ENCODE data around the gene REXO5. TPM values are rescaled to one million over a fixed set of nuclear protein-coding genes. Genes with fewer than 3 reads are reported as not detected.

REXO5 gene
- total and polyA plus RNA-seq, 2 of the 13 experiments (the other 11 are each of a cell fraction or from before 2014, with no cell fraction given), result 5.9 to 13.1 TPM

DNA sequence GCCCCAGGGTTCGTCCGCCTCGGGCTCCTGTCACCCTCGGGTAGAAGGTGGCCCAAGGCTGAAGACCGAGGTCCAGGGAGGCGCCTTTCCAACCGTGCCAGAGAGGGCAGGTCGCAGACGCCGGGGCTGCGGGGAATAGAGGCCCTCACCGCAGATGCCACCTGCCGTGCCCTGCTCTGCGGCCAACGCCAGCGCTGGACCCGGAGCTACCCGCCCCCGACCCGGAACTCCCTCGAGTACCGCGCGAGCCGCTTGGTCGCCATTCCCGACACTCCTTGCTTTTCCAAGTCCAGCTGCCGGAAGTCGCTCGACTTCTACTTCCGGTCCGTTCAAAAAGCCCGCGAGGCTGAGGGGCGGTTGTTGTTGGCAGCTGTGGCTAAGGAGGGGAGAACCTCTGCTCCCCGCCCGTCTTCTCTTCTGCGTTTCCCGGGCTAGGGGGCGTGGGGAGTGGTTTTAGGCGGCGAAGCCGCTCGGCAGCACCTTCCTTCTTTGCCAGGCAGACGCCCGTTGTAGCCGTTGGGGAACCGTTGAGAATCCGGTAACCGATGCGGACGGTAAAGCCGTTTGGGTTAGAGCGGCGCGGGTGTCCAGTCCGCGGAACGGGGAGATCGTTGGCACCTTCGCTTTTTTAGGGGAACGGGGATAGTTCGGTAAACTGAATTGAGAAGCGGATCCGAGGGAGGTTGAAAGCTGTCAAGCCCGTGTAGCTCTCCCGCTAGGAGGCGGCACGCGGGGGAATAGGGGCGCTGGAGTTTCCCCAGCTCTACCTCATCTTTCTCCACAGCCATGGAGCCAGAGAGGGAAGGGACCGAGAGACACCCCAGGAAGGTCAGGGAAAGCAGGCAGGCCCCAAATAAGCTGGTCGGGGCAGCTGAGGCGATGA, at the start of gene REXO5, which contains the start of gene ERI2 (continued):
- TF ChIP-seq KLF11 (CRISPR knock-in tag; IDR thresholded peaks at IDR 0.05) (peak; percentile 49; the same call in 1 of the 2 replicates), ETV6 (CRISPR knock-in tag; conservative IDR thresholded peaks at IDR 0.05) (peak; percentile 97), SRF (IDR thresholded peaks at IDR 0.05; ENCODE audit: low read depth, low read length) (no peak; the same call in 1 of the 2 replicates), ZNF20 (CRISPR knock-in tag; IDR thresholded peaks at IDR 0.05) (peak; percentile 84; the same call in 1 of the 2 replicates), ZNF800 (CRISPR knock-in tag; IDR thresholded peaks at IDR 0.05) (peak; percentile 84), ZNF230 (CRISPR knock-in tag; IDR thresholded peaks at IDR 0.05) (peak; percentile 95), CBX5 (CRISPR knock-in tag; IDR thresholded peaks at IDR 0.05; ENCODE audit: borderline replicate concordance) (peak; percentile 87), ATF3 (CRISPR knock-in tag; IDR thresholded peaks at IDR 0.05) (peak; percentile 76), SP5 (CRISPR knock-in tag; IDR thresholded peaks at IDR 0.05; ENCODE audit: borderline replicate concordance, low read depth) (peak; percentile 64; the same call in 1 of the 2 replicates), HNF4G (IDR thresholded peaks at IDR 0.05; ENCODE audit: borderline replicate concordance, low read depth, low read length) (peak; percentile 4; the same call in 1 of the 2 replicates), HNF4G (CRISPR knock-in tag; IDR thresholded peaks at IDR 0.05; ENCODE audit: borderline replicate concordance, low read depth) (peak; percentile 79; the same call in 1 of the 2 replicates), ZBTB40 (IDR thresholded peaks at IDR 0.05) (peak; percentile 99), ZBTB40 (CRISPR knock-in tag; IDR thresholded peaks at IDR 0.05) (peak; percentile 80), NFE2L2 (IDR thresholded peaks at IDR 0.05; ENCODE audit: low read length) (no peak), ZNF766 (CRISPR knock-in tag; IDR thresholded peaks at IDR 0.05; ENCODE audit: borderline replicate concordance) (peak; percentile 84; the same call in 1 of the 2 replicates)
- TF ChIP-seq, protein P1, sequence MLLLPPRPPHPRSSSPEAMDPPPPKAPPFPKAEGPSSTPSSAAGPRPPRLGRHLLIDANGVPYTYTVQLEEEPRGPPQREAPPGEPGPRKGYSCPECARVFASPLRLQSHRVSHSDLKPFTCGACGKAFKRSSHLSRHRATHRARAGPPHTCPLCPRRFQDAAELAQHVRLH (CRISPR knock-in tag; IDR thresholded peaks at IDR 0.05; ENCODE audit: borderline replicate concordance, low read depth), result peak; percentile 98

Data from HepG2 (cell line).